DOHH2 (cell line): ENCODE measurements around the gene SLC8A3.

Experiments used
- H3F3A ChIP-seq: fragments of 200-600 bp; sonication (generic), shearing (Covaris generic); 2 replicates; pipeline ENCODE4 v1.6.0; 2016; ENCODE audit warnings: antibody characterized with exemption, mild to moderate bottlenecking; ENCODE audit not compliant: control insufficient read depth, insufficient read depth
- H3K27ac ChIP-seq: fragments of 200-600 bp; sonication (generic); 2 replicates; pipeline ENCODE4 v1.5.1; 2014; ENCODE audit warnings: low read depth, mild to moderate bottlenecking, low read length, moderate library complexity
- H3K27me3 ChIP-seq: fragments of 200-600 bp; sonication (generic); 2 replicates; pipeline ENCODE4 v1.6.1; 2014; ENCODE audit warnings: mild to moderate bottlenecking, low read length, mixed read lengths; ENCODE audit not compliant: control insufficient read depth
- H3K36me3 ChIP-seq: fragments of 200-600 bp; sonication (generic); 2 replicates; pipeline ENCODE4 v1.6.1; 2014; ENCODE audit warnings: mild to moderate bottlenecking, low read length, moderate library complexity, mixed read lengths; ENCODE audit not compliant: control insufficient read depth
- H3K4me1 ChIP-seq: fragments of 200-600 bp; sonication (generic); 2 replicates; pipeline ENCODE4 v1.6.1; 2014; ENCODE audit warnings: mild to moderate bottlenecking, low read length, mixed read lengths; ENCODE audit not compliant: control insufficient read depth
- H3K4me2 ChIP-seq: fragments of 200-600 bp; sonication (generic); 2 replicates; pipeline ENCODE4 v1.6.0; 2014; ENCODE audit warnings: mild to moderate bottlenecking, low read length, moderate library complexity
- H3K4me3 ChIP-seq: fragments of 200-600 bp; sonication (generic); 2 replicates; pipeline ENCODE4 v1.5.1; 2014; ENCODE audit warnings: mild to moderate bottlenecking, low read length, mixed read lengths
- H3K79me2 ChIP-seq: fragments of 200-600 bp; sonication (generic); 2 replicates; pipeline ENCODE4 v1.6.1; 2014; ENCODE audit warnings: mild to moderate bottlenecking, low read length, mixed read lengths; ENCODE audit not compliant: control insufficient read depth
- H3K9me2 ChIP-seq: fragments of 200-600 bp; sonication (generic); replicated peaks from 2 replicates; pipeline ENCODE4 v1.6.1; 2014; ENCODE audit warnings: mild to moderate bottlenecking, low read length, mixed read lengths; ENCODE audit not compliant: control insufficient read depth
- H3K9me3 ChIP-seq: fragments of 200-600 bp; sonication (generic); 2 replicates; pipeline ENCODE4 v1.6.1; 2014; ENCODE audit warnings: antibody characterized with exemption, low read length, mixed read lengths; ENCODE audit not compliant: control insufficient read depth, insufficient read depth
- H4K20me1 ChIP-seq: fragments of 200-600 bp; sonication (generic); 2 replicates; pipeline ENCODE4 v1.6.0; 2014; ENCODE audit warnings: low read depth, mild to moderate bottlenecking, antibody characterized with exemption, low read length, moderate library complexity; ENCODE audit not compliant: control insufficient read depth, insufficient read depth
- EZH2phosphoT487 ChIP-seq: fragments of 200-600 bp; sonication (generic); IDR thresholded peaks from 2 replicates; pipeline ENCODE4 v1.6.1; 2017; ENCODE audit warnings: borderline replicate concordance, mild to moderate bottlenecking, antibody characterized with exemption, low read length, moderate library complexity, mixed read lengths
- TF ChIP-seq, protein P1 (sequence below): fragments of 200-600 bp; sonication (generic); IDR thresholded peaks from one replicate; pipeline ENCODE4 v1.5.1; 2014; ENCODE audit warnings: antibody characterized with exemption, mild to moderate bottlenecking, low read depth, low read length; ENCODE audit not compliant: poor library complexity, severe bottlenecking

SLC8A3 gene

DNA sequence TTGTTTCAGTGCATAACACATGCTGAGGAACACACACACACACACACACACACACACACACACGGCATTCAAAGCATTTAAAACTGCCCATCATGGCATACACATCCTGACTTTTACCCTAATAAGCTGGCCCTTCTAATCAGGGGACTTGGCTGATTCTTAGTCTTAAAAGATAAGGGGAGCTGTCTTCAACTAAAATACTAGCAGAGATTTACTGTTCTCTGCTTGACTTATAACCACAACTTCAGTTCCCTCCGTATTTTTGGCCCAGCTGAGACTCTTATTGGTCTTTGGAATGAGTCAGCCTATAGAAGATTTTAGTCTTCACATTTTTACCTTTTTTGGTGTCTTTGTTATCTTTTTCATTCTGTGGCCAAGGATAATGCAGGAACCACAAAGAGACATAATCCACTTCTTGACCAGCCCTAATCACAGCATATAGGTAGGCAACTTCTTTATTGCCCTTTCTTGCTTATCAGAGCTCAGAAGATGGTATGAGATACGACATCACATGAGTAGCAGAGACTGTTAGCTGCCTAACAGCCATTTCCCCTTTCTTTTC lies 25.1 kb upstream of the SLC8A3 start:
- H3K9me3 ChIP-seq, result no peaks in the 10 kb centered on the region; the same call in 1 of the 2 replicates
- H3K36me3 ChIP-seq, result no peaks in the 10 kb centered on the region
- no peaks in the 10 kb centered on the region for H4K20me1 ChIP-seq
- H3K9me2 ChIP-seq, result no peaks in the 10 kb centered on the region
- 0 out of 2 replicates have a peak, but pooled peaks cover 4% of the 10 kb centered on the region for H3K27me3 ChIP-seq
- no peak overlapping the region for H3K4me2 ChIP-seq
- no peaks in the 10 kb centered on the region for H3K4me1 ChIP-seq
- H3F3A ChIP-seq, result no peaks in the 10 kb centered on the region
- no peak overlapping the region for H3K27ac ChIP-seq
- H3K79me2 ChIP-seq, result no peaks in the 10 kb centered on the region
- TF ChIP-seq, protein P1, sequence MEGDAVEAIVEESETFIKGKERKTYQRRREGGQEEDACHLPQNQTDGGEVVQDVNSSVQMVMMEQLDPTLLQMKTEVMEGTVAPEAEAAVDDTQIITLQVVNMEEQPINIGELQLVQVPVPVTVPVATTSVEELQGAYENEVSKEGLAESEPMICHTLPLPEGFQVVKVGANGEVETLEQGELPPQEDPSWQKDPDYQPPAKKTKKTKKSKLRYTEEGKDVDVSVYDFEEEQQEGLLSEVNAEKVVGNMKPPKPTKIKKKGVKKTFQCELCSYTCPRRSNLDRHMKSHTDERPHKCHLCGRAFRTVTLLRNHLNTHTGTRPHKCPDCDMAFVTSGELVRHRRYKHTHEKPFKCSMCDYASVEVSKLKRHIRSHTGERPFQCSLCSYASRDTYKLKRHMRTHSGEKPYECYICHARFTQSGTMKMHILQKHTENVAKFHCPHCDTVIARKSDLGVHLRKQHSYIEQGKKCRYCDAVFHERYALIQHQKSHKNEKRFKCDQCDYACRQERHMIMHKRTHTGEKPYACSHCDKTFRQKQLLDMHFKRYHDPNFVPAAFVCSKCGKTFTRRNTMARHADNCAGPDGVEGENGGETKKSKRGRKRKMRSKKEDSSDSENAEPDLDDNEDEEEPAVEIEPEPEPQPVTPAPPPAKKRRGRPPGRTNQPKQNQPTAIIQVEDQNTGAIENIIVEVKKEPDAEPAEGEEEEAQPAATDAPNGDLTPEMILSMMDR, result no peak
- no peak for TF ChIP-seq EZH2phosphoT487
- no peak overlapping the region for H3K4me3 ChIP-seq

- Histone ChIP-seq H3K27ac (no peak overlapping the region), H3F3A (no peaks in the 10 kb centered on the region), H4K20me1 (no peaks in the 10 kb centered on the region), H3K4me2 (no peak overlapping the region), H3K4me1 (no peaks in the 10 kb centered on the region), H3K36me3 (no peaks in the 10 kb centered on the region), H3K27me3 (0 out of 2 replicates have a peak, but pooled peaks cover 2% of the 10 kb centered on the region), H3K9me2 (no peaks in the 10 kb centered on the region), H3K4me3 (no peak overlapping the region), H3K79me2 (no peaks in the 10 kb centered on the region), H3K9me3 (no peaks in the 10 kb centered on the region; the same call in 1 of the 2 replicates)
- no peak for TF ChIP-seq EZH2phosphoT487
- TF ChIP-seq, protein P1, result no peak
These were observed 24.0 kb upstream of the SLC8A3 start for GRCh38 chr14:70212752-70213151.

- H3K4me1 ChIP-seq, result no peaks in the 10 kb centered on the region
- no peaks in the 10 kb centered on the region for H3K79me2 ChIP-seq
- no peak overlapping the region for H3K27ac ChIP-seq
- no peaks in the 10 kb centered on the region for H3K9me2 ChIP-seq
- no peaks in the 10 kb centered on the region for H3F3A ChIP-seq
- no peak overlapping the region for H3K4me2 ChIP-seq
- H4K20me1 ChIP-seq, result no peaks in the 10 kb centered on the region
- H3K27me3 ChIP-seq, result 0 out of 2 replicates have a peak, but pooled peaks cover 2% of the 10 kb centered on the region
- no peaks in the 10 kb centered on the region; the same call in 1 of the 2 replicates for H3K9me3 ChIP-seq
- H3K4me3 ChIP-seq, result no peak overlapping the region
- TF ChIP-seq, protein P1, result no peak
- no peak for TF ChIP-seq EZH2phosphoT487
- no peaks in the 10 kb centered on the region for H3K36me3 ChIP-seq
These were observed 19.6 kb upstream of the SLC8A3 start for GRCh38 chr14:70208380-70208779.
